IMR-90 (cell line): ENCODE results near the gene RBM41. TPM values are rescaled to one million over a fixed set of nuclear protein-coding genes. Genes with fewer than 3 reads are reported as not detected.

Experiments
- ATAC-seq: fragments of 200-7000 bp; cut with Tn5 transposase; 2 replicates; pipeline ENCODE4 v1.9.1; 2020; ENCODE audit warnings: low read depth, mild to moderate bottlenecking, moderate library complexity
- BruUV-seq: library from RNA; stranded (reverse); fragments of 400-500 nt; replicated peaks from 2 replicates; lab custom pipeline; 2021; lab: Mats Ljungman, UMichigan
- CTCF ChIA-PET: fragments of 300-600 bp; formaldehyde crosslinking; extraction: SDS; loops from one replicate; lab custom pipeline; 2021; ENCODE audit warnings: antibody characterized with exemption; lab: Yijun Ruan, JAX
- POLR2A ChIA-PET: fragments of 300-600 bp; sonication (Branson Sonifier 250); formaldehyde crosslinking; loops from one replicate; lab custom pipeline; 2022; ENCODE audit warnings: antibody characterized with exemption; ENCODE audit not compliant: unreplicated experiment; lab: Charles Lee
- DNase-seq: peaks from one replicate; pipeline ENCODE4 v3.0.0; 2013
- H2AFZ ChIP-seq: replicated peaks from 2 replicates; pipeline ENCODE3; 2013; ENCODE audit warnings: low read length, mild to moderate bottlenecking; ENCODE audit not compliant: poor library complexity
- H2AK5ac ChIP-seq: 2 replicates; pipeline ENCODE4 v1.6.1; 2013; ENCODE audit warnings: low read depth, low read length, inconsistent platforms
- H2AK9ac ChIP-seq: replicated peaks from 2 replicates; pipeline ENCODE3; 2013; ENCODE audit warnings: mild to moderate bottlenecking, low read depth, low read length, moderate library complexity; ENCODE audit not compliant: poor library complexity
- H2BK120ac ChIP-seq: 2 replicates; pipeline ENCODE4 v1.6.1; 2013; ENCODE audit warnings: low read depth, low read length, inconsistent platforms
- H2BK15ac ChIP-seq: 3 replicates; pipeline ENCODE4 v1.6.1; 2013; ENCODE audit warnings: low read depth, low read length, inconsistent platforms
- H2BK20ac ChIP-seq: 2 replicates; pipeline ENCODE4 v1.6.1; 2013; ENCODE audit warnings: low read depth, mild to moderate bottlenecking, inconsistent platforms, low read length, moderate library complexity
- H2BK5ac ChIP-seq: 2 replicates; pipeline ENCODE4 v1.6.1; 2013; ENCODE audit warnings: mild to moderate bottlenecking, low read depth, low read length, inconsistent platforms; ENCODE audit not compliant: poor library complexity, severe bottlenecking
- H3K14ac ChIP-seq: replicated peaks from 2 replicates; pipeline ENCODE4 v1.6.1; 2013; ENCODE audit warnings: low read depth, low read length, inconsistent platforms
- H3K18ac ChIP-seq: 2 replicates; pipeline ENCODE4 v1.6.1; 2013; ENCODE audit warnings: low read depth, low read length, control low read depth
- H3K23ac ChIP-seq: 2 replicates; pipeline ENCODE4 v1.6.1; 2013; ENCODE audit warnings: low read depth, low read length, inconsistent platforms
- H3K27ac ChIP-seq: 2 replicates; pipeline ENCODE4 v1.5.1; 2013; ENCODE audit warnings: mild to moderate bottlenecking, control low read depth, low read length; ENCODE audit not compliant: insufficient read depth
- H3K27me3 ChIP-seq: 2 replicates; pipeline ENCODE4 v1.6.1; 2013; ENCODE audit warnings: low read length; ENCODE audit not compliant: control insufficient read depth, insufficient read depth
- H3K36me3 ChIP-seq: 2 replicates; pipeline ENCODE4 v1.6.1; 2013; ENCODE audit warnings: low read length, mixed read lengths; ENCODE audit not compliant: control insufficient read depth, insufficient read depth
- H3K4ac ChIP-seq: 2 replicates; pipeline ENCODE4 v1.6.1; 2013; ENCODE audit warnings: low read depth, low read length, inconsistent platforms
- H3K4me1 ChIP-seq: 2 replicates; pipeline ENCODE4 v1.6.1; 2013; ENCODE audit warnings: low read length, mixed read lengths; ENCODE audit not compliant: control insufficient read depth, insufficient read depth
- H3K4me2 ChIP-seq: 2 replicates; pipeline ENCODE4 v1.6.1; 2013; ENCODE audit warnings: low read depth, mild to moderate bottlenecking, control low read depth, low read length, moderate library complexity
- H3K4me3 ChIP-seq: 2 replicates; pipeline ENCODE4 v1.5.1; 2013; ENCODE audit warnings: low read depth, mild to moderate bottlenecking, control low read depth, low read length, moderate library complexity; ENCODE audit not compliant: insufficient read depth
- H3K56ac ChIP-seq: 2 replicates; pipeline ENCODE4 v1.6.1; 2013; ENCODE audit warnings: low read length, inconsistent platforms; ENCODE audit not compliant: insufficient read depth; ENCODE audit errors: extremely low read depth
- H3K79me1 ChIP-seq, 2 experiments: 2 replicates each; pipeline ENCODE4 v1.6.1; 2013; ENCODE audit warnings: low read length in 2 of 2, inconsistent platforms in 1 of 2, low read depth in 1 of 2
- H3K9ac ChIP-seq: 2 replicates; pipeline ENCODE4 v1.6.1; 2013; ENCODE audit warnings: low read depth, low read length, control low read depth
- H3K9me1 ChIP-seq: 2 replicates; pipeline ENCODE4 v1.6.1; 2013; ENCODE audit warnings: low read length, inconsistent platforms; ENCODE audit not compliant: insufficient read depth
- H3K9me3 ChIP-seq: 2 replicates; pipeline ENCODE4 v1.6.1; 2013; ENCODE audit warnings: low read length; ENCODE audit not compliant: control insufficient read depth, insufficient read depth
- H4K20me1 ChIP-seq: 2 replicates; pipeline ENCODE4 v1.6.1; 2013; ENCODE audit warnings: low read length, inconsistent platforms; ENCODE audit not compliant: insufficient read depth
- H4K5ac ChIP-seq: 2 replicates; pipeline ENCODE4 v1.6.1; 2013; ENCODE audit warnings: mild to moderate bottlenecking, low read depth, low read length, control low read depth
- H4K8ac ChIP-seq, 2 experiments: 2 replicates each; pipeline ENCODE4 v1.6.1; 2013; ENCODE audit warnings: low read depth in 2 of 2, low read length in 2 of 2, control low read depth in 1 of 2, inconsistent platforms in 1 of 2
- H4K91ac ChIP-seq: 2 replicates; pipeline ENCODE4 v1.6.1; 2013; ENCODE audit warnings: low read depth, low read length, inconsistent platforms; ENCODE audit not compliant: insufficient read depth
- BHLHE40 ChIP-seq: fragments of 150-350 bp; IDR thresholded peaks from 2 replicates; pipeline ENCODE4 v1.6.1; 2016; ENCODE audit warnings: mild to moderate bottlenecking, low read depth, low read length
- CEBPB ChIP-seq: IDR thresholded peaks from 2 replicates; pipeline ENCODE4 v1.6.1; 2012; ENCODE audit warnings: low read depth, low read length, improper control_type of control experiment
- CHD1 ChIP-seq: IDR thresholded peaks from 2 replicates; pipeline ENCODE4 v1.6.1; 2012; ENCODE audit warnings: low read depth, low read length, improper control_type of control experiment
- CTCF ChIP-seq: conservative IDR thresholded peaks from 2 replicates; pipeline ENCODE4 v1.5.1; 2012; ENCODE audit warnings: mild to moderate bottlenecking, low read depth, low read length, improper control_type of control experiment
- ELK1 ChIP-seq: fragments of 150-350 bp; IDR thresholded peaks from 2 replicates; pipeline ENCODE4 v1.6.1; 2016; ENCODE audit warnings: low read depth, mild to moderate bottlenecking, low read length, moderate library complexity, borderline replicate concordance
- FOS ChIP-seq: fragments of 150-350 bp; IDR thresholded peaks from 2 replicates; pipeline ENCODE4 v1.6.1; 2016; ENCODE audit warnings: low read depth, low read length
- MAZ ChIP-seq: IDR thresholded peaks from 2 replicates; pipeline ENCODE4 v1.6.1; 2012; ENCODE audit warnings: low read depth, mild to moderate bottlenecking, low read length, improper control_type of control experiment, moderate library complexity, borderline replicate concordance
- MXI1 ChIP-seq: IDR thresholded peaks from 2 replicates; pipeline ENCODE4 v1.6.1; 2012; ENCODE audit warnings: low read depth, mild to moderate bottlenecking, low read length, moderate library complexity, borderline replicate concordance
- NFE2L2 ChIP-seq: fragments of 150-350 bp; IDR thresholded peaks from 2 replicates; pipeline ENCODE4 v1.6.1; 2016; ENCODE audit warnings: low read depth, mild to moderate bottlenecking, low read length
- POLR2A ChIP-seq: IDR thresholded peaks from 2 replicates; pipeline ENCODE4 v1.6.1; 2012; ENCODE audit warnings: mild to moderate bottlenecking, low read depth, low read length
- RAD21 ChIP-seq: IDR thresholded peaks from 2 replicates; pipeline ENCODE4 v1.6.1; 2012; ENCODE audit warnings: low read length, improper control_type of control experiment
- USF2 ChIP-seq: fragments of 150-350 bp; IDR thresholded peaks from 2 replicates; pipeline ENCODE4 v1.6.1; 2017; ENCODE audit warnings: mild to moderate bottlenecking, antibody characterized with exemption, low read length, low read depth
- whole genome bisulfite sequencing, 2 experiments: methylation state at CpG; one replicate each; pipeline versions ENCODE4 v1.1.5 to v1.1.7; 2013; ENCODE audit warnings: missing lambda C conversion rate in 2 of 2; ENCODE audit not compliant: insufficient read length in 1 of 2; ENCODE audit errors: extremely low coverage in 2 of 2; 5-methylcytosine and 5-hydroxymethylcytosine counted together
- dilution Hi-C: fragments of 300-500 bp; cut with HindIII; formaldehyde crosslinking; loops from one replicate; pipeline ENCODE4 v1.14.3; 2018; ENCODE audit warnings: low sequenced_read_pairs; ENCODE audit not compliant: unreplicated experiment
- in situ Hi-C: fragments of 300-500 bp; cut with MboI; formaldehyde crosslinking; loops from 3 replicates; pipeline ENCODE4 v1.14.3; 2019; ENCODE audit warnings: low sequenced_read_pairs, inconsistent platforms, mixed read lengths
- intact Hi-C: fragments of 100-400 bp; cut with micrococcal nuclease; formaldehyde crosslinking; loops from 2 replicates; pipeline ENCODE4 v1.10.0; 2022
- polyA plus RNA-seq, 3 experiments: library from polyadenylated mRNA; depleted of rRNA; stranded (reverse); fragments of >200 nt; gene quantifications; 2 replicates each; pipeline ENCODE4 v1.2.3, GENCODE V29; 2012; ENCODE audit warnings: low replicate concordance in 1 of 3
- total RNA-seq: library from RNA; depleted of rRNA; stranded (reverse); fragments of >200 nt; gene quantifications from 2 replicates; pipeline ENCODE4 v1.2.3, GENCODE V29; 2012

RBM41 gene
- total and polyA plus RNA-seq, 2 of the 4 experiments (the other 2 are of a cell fraction) = 3.9 to 8.6 TPM

- ATAC-seq (no peak), DNase-seq (no peak)
- Histone ChIP-seq H3K27ac (no peak overlapping the region), H2AFZ (no peak overlapping the region), H3K27me3 (peaks cover 2% of the 10 kb centered on the region; the same call in 1 of the 2 replicates), H3K4ac (no peak overlapping the region), H3K4me1 (no peaks in the 10 kb centered on the region), H3K14ac (no peak overlapping the region), H4K5ac (no peak overlapping the region), H3K4me3 (no peak overlapping the region), H3K4me2 (no peak overlapping the region), H2BK20ac (no peak overlapping the region), H4K91ac (no peak overlapping the region), H2AK5ac (no peak overlapping the region), H3K56ac (no peak overlapping the region), H3K36me3 (no peaks in the 10 kb centered on the region), H3K9me1 (no peaks in the 10 kb centered on the region), H3K79me1 (no peaks in the 10 kb centered on the region), H2BK5ac (no peak overlapping the region), H3K9ac (no peak overlapping the region), H3K23ac (no peak overlapping the region), H2BK15ac (no peak overlapping the region), H2AK9ac (no peak overlapping the region), H4K20me1 (no peaks in the 10 kb centered on the region), H3K9me3 (no peaks in the 10 kb centered on the region), H4K8ac (no peak overlapping the region), H3K18ac (no peak overlapping the region), H2BK120ac (no peak overlapping the region)
- CTCF ChIA-PET = no interaction called here
- BruUV-seq = no TSS peak
- TF ChIP-seq CHD1 (no peak), CTCF (no peak), ELK1 (no peak), CEBPB (no peak), USF2 (no peak), MXI1 (no peak), NFE2L2 (no peak), MAZ (no peak), POLR2A (no peak), BHLHE40 (no peak), RAD21 (no peak), FOS (no peak)
- 17% methylated on average over 1 of the region's 1 CpG; no CpG with 5 or more reads in 1 of the 2 experiments for WGBS, 2 experiments
- POLR2A ChIA-PET = no interaction called here
- in situ Hi-C loops = no loop called here
- dilution Hi-C loops = no loop called here
- intact Hi-C loops = no loop called here
Observed at GRCh38 chrX:107047622-107048021, 71.0 kb downstream of the RBM41 start.
